Endodermal cell (in vitro differentiated cells): ENCODE measurements around the gene TEFM. TPM values are rescaled to one million over a fixed set of nuclear protein-coding genes. Genes with fewer than 3 reads are reported as not detected.

Experiments used
- DNase-seq: peaks from one replicate; pipeline ENCODE4 v3.0.0-alpha.2; 2017
- H3K27ac ChIP-seq: 2 replicates; pipeline ENCODE4 v1.5.1; 2013; ENCODE audit warnings: mild to moderate bottlenecking, low read depth, low read length, moderate library complexity
- H3K27me3 ChIP-seq: 2 replicates; pipeline ENCODE4 v1.6.1; 2013; ENCODE audit warnings: mild to moderate bottlenecking, low read length, moderate library complexity; ENCODE audit not compliant: insufficient read depth, control insufficient read depth, poor library complexity, severe bottlenecking
- H3K36me3 ChIP-seq: 2 replicates; pipeline ENCODE4 v1.7.0; 2013; ENCODE audit warnings: mild to moderate bottlenecking, low read length, moderate library complexity; ENCODE audit not compliant: control insufficient read depth, insufficient read depth
- H3K4me1 ChIP-seq: one replicate; pipeline ENCODE4 v1.7.0; 2013; ENCODE audit warnings: low read length; ENCODE audit not compliant: control insufficient read depth, insufficient read depth
- H3K4me3 ChIP-seq: 2 replicates; pipeline ENCODE4 v1.5.1; 2013; ENCODE audit warnings: mild to moderate bottlenecking, low read length, moderate library complexity
- H3K9ac ChIP-seq: 2 replicates; pipeline ENCODE4 v1.6.1; 2013; ENCODE audit warnings: mild to moderate bottlenecking, low read length, moderate library complexity; ENCODE audit not compliant: poor library complexity, severe bottlenecking; ENCODE audit errors: extremely low read depth
- H3K9me3 ChIP-seq: 2 replicates; pipeline ENCODE4 v1.6.1; 2013; ENCODE audit warnings: mild to moderate bottlenecking, low read length, moderate library complexity; ENCODE audit not compliant: control insufficient read depth
- H3K27ac Mint-ChIP-seq: 2 replicates; pipeline ENCODE4 v1.8.0; 2020; ENCODE audit warnings: mixed read lengths
- H3K27me3 Mint-ChIP-seq: 2 replicates; pipeline ENCODE4 v1.8.0; 2021; ENCODE audit warnings: mild to moderate bottlenecking, mixed read lengths; ENCODE audit not compliant: insufficient read depth
- H3K36me3 Mint-ChIP-seq: 2 replicates; pipeline ENCODE4 v1.8.0; 2020; ENCODE audit warnings: low read depth, mixed read lengths
- H3K4me1 Mint-ChIP-seq: 2 replicates; pipeline ENCODE4 v1.8.0; 2020; ENCODE audit warnings: mixed read lengths
- H3K4me3 Mint-ChIP-seq: 2 replicates; pipeline ENCODE4 v1.8.0; 2020; ENCODE audit warnings: mild to moderate bottlenecking, moderate library complexity, mixed read lengths
- H3K9me3 Mint-ChIP-seq: 2 replicates; pipeline ENCODE4 v1.8.0; 2020; ENCODE audit warnings: mild to moderate bottlenecking, mixed read lengths
- WGBS, 2 experiments: methylation state at CpG; one replicate each; pipeline versions ENCODE4 v1.1.5 to v1.1.7; 2013; ENCODE audit warnings: missing lambda C conversion rate in 2 of 2, mixed read lengths in 1 of 2; ENCODE audit not compliant: insufficient coverage in 1 of 2, insufficient read length in 1 of 2; 5-methylcytosine and 5-hydroxymethylcytosine counted together
- long read RNA-seq, 4 experiments: library from polyadenylated mRNA in 2 of 4; library from RNA in 1 of 4; library from capped mRNA in 1 of 4; stranded (forward) in 3 of 4; unstranded in 1 of 4; transcript quantifications; one replicate each; pipeline ENCODE4 v2.0.0, GENCODE V29; 2020 to 2021; ENCODE audit warnings: inconsistent platforms in 1 of 4
- polyA plus RNA-seq, 2 experiments: library from polyadenylated mRNA; stranded (reverse); fragments of 50-300 nt; gene quantifications; one replicate each; pipeline ENCODE4 v1.2.3, GENCODE V29; 2013
- total RNA-seq, 2 donors: library from RNA; stranded (reverse); fragmentation: NEBNext Ultra II Directional in 1 of 2; extraction: Animal tissue kit (Norgen Biotek cat#: 25700) in 1 of 2; gene quantifications; 2 replicates in 1 of 2; 3 replicates in 1 of 2; pipeline ENCODE4 v1.2.1, GENCODE V29; 2021
- TF ChIP-seq, protein P1 (sequence below): fragments of 200-600 bp; sonication (generic); conservative IDR thresholded peaks from 2 replicates; pipeline ENCODE4 v1.5.0; 2021; ENCODE audit warnings: antibody characterized with exemption, mild to moderate bottlenecking

TEFM gene
- total RNA-seq: 10 to 100 TPM; 14.4 to 15.2 TPM
- 9.8 TPM for polyA plus RNA-seq (2013, experiment 1 of 2)
- 11.9 TPM for polyA plus RNA-seq (2013, experiment 2 of 2)
- long read RNA-seq, experiment 1, partial matches to known transcripts: 1 of 7 reads
- long read RNA-seq, experiment 1, other reads (novel, unspliced or antisense): 2 of 7 reads
- long read RNA-seq, experiment 2, transcript TEFM-205 (4 exons, 1,891 nt): major isoform, 10 of 13 reads
- long read RNA-seq, experiment 2, partial matches to known transcripts: 0 of 13 reads
- long read RNA-seq, experiment 2, other reads (novel, unspliced or antisense): 3 of 13 reads
- long read RNA-seq, experiment 3, transcript TEFM-205 (4 exons, 1,891 nt): major isoform, 18 of 26 reads
- long read RNA-seq, experiment 3, partial matches to known transcripts: 0 of 26 reads
- long read RNA-seq, experiment 3, other reads (novel, unspliced or antisense): 3 of 26 reads
- long read RNA-seq, experiment 4, transcript TEFM-205 (4 exons, 1,891 nt): major isoform, 25 of 36 reads
- long read RNA-seq, experiment 4, partial matches to known transcripts: 0 of 36 reads
- long read RNA-seq, experiment 4, other reads (novel, unspliced or antisense): 4 of 36 reads

DNA sequence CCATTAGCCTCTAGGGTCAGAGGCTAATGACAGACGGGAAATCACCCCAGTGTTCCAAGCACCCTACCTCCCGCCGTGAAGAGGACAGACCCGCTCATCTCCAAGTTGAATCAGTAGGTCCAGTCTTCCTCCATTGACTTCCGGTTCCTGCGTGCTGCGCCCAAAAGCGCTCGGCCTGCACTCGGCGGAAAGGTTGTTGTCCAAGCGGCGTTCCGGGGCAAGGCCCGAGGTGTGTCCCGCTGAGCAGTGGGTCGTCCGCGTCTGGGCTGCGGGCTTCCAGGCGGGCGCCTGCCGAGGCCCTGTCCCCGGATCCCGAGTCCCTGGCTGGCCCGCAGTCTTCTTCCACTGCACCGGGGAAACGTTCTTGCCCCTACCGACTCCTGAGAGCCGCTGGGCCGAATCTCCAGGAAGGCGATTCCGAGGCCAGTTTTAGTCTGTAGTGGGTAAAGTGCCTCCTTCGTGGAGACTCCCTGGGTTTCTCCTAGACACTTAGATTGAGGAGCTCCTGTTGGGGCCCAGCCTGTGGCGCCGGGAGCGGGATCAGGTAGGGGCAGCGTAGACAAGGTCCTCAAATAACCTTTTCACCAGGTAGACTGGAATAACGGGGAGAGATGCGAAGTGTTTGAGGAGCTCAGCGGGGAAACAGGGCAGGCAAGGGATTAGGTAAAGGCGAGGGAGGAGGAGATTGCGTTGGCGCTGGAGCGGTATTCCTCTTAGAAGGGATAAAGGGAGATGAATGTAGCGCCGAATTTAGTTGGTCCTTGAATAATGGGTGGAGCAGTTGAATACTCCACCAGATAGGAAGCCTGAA lies at the start of gene TEFM:
TEFM (minus strand) TSS at position 138 of the 811 bp plus-strand sequence; CDS start at position 98, 40 bp downstream.
- H3K4me1 ChIP-seq: no peaks in the 10 kb centered on the region
- peak within 1 kb of the TSS; percentile 79 for H3K4me3 Mint-ChIP-seq
- H3K27ac Mint-ChIP-seq: peak within 1 kb of the TSS; percentile 94
- H3K36me3 Mint-ChIP-seq: peaks cover 12% of the 10 kb centered on the region
- H3K27ac ChIP-seq: peak within 1 kb of the TSS; percentile 74
- no peaks in the 10 kb centered on the region for H3K9me3 Mint-ChIP-seq
- peaks cover 25% of the 10 kb centered on the region for H3K36me3 ChIP-seq
- no peaks in the 10 kb centered on the region for H3K9me3 ChIP-seq
- H3K27me3 Mint-ChIP-seq: no peaks in the 10 kb centered on the region
- H3K4me3 ChIP-seq: peak within 1 kb of the TSS; percentile 89
- H3K27me3 ChIP-seq: no peaks in the 10 kb centered on the region
- 0 to 2% methylated on average over 21 to 47 of the region's 47 CpGs for WGBS, 2 experiments
- H3K4me1 Mint-ChIP-seq: peaks cover 5% of the 10 kb centered on the region
- TF ChIP-seq, protein P1, sequence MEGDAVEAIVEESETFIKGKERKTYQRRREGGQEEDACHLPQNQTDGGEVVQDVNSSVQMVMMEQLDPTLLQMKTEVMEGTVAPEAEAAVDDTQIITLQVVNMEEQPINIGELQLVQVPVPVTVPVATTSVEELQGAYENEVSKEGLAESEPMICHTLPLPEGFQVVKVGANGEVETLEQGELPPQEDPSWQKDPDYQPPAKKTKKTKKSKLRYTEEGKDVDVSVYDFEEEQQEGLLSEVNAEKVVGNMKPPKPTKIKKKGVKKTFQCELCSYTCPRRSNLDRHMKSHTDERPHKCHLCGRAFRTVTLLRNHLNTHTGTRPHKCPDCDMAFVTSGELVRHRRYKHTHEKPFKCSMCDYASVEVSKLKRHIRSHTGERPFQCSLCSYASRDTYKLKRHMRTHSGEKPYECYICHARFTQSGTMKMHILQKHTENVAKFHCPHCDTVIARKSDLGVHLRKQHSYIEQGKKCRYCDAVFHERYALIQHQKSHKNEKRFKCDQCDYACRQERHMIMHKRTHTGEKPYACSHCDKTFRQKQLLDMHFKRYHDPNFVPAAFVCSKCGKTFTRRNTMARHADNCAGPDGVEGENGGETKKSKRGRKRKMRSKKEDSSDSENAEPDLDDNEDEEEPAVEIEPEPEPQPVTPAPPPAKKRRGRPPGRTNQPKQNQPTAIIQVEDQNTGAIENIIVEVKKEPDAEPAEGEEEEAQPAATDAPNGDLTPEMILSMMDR: no peak
- DNase-seq: peak; percentile 100
- H3K9ac ChIP-seq: peak within 1 kb of the TSS; percentile 91

DNA sequence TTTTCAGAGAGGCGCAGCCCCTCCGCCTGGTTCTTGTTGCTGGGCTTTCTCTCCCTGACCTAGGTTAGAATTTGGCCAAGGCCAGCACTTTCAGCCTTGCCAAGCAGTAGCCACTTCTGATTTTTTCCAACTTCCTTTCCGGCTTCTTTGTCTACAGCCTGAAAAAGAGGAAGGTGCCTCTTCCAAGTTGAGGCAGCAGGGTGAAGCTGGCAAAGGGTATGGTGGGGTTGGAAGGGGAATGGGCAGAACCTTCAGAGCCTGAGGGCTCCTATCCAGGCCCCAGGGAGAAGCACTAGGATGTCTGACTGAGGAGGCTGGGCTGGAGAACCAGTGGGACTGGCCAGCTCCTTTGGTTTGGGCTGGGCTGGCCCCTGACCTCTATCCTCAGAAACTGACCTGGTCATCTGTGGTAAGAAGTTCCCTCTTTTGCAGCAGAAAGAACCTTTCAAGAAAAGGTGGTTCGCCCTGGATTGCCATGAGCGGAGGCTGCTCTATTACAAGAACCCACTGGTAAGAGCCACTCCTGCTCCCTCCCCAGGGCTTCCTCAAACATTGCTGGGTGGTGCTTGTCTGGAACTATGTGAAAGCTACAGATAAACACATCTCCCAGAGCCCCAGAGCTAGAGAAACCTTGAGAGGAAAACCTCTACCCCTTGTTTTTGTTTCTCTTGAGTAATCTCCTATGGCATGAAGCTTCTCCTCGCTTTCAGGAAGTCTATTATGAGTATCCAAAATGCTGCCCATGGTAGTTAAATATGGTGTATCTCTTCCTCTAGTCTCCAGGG lies 48.2 kb upstream of the TEFM start:
- H3K27me3 ChIP-seq: no peaks in the 10 kb centered on the region
- no peak overlapping the region for H3K9ac ChIP-seq
- TF ChIP-seq, protein P1: no peak
- no peaks in the 10 kb centered on the region for H3K9me3 ChIP-seq
- H3K4me3 ChIP-seq: no peak overlapping the region
- Mint-ChIP-seq H3K9me3 (no peaks in the 10 kb centered on the region), H3K4me3 (no peak overlapping the region), H3K4me1 (peaks cover 4% of the 10 kb centered on the region), H3K27ac (no peak overlapping the region), H3K27me3 (no peaks in the 10 kb centered on the region), H3K36me3 (no peaks in the 10 kb centered on the region)
- WGBS, 2 experiments: 88 to 95% methylated on average over 4 to 6 of the region's 6 CpGs
- H3K27ac ChIP-seq: no peak overlapping the region
- no peaks in the 10 kb centered on the region for H3K36me3 ChIP-seq
- no peaks in the 10 kb centered on the region for H3K4me1 ChIP-seq
- DNase-seq: no peak
